SKM-1 treated with dmso at 0.1 percent for 144 hours (cell line): ENCODE data around the gene IRX3.

ENCODE experiments used
- DNase-seq: peaks from one replicate; lab custom pipeline; 2025; ENCODE audit not compliant: unreplicated experiment; lab: John Stamatoyannopoulos, UW

Gene IRX3

DNA sequence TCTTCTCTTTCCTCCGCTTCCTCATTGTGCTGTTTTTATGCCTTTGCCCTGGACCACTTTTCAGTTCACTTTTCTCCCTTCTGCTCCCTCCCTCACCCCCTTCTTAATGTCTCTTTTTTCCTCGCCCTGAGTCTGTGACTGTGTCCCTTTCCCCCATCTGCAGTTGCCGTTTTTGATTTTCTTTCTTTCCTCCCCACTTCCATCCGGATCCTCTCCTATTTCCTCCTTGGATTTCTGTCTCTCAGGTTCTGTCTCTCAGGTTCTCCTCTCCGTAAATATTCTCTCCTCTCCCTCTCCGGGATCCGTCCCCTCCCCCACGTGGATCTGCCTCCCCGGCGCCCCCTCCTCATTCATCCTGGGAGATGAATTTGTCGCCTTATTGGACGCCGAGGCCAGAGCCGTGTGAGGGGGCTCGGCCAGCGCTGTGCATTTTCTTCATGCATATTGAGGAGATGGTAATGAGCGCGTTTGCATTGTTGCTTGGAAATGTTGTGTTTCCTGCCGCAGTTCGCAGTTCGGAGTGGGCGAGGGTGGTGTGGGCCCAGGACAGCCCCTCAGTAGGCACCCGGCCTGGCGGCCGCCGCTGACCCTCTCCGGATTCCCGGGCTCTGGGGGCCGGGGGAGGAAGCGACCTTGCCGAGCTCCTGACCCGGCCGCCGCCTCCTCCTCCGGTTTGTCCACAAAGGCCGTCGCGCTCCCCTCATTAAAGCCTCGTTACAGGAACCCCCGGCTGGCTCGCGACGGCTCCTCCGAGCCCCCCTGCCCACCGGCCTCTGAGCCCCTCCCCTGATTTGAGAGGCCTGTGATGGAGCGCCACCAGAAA is 4.5 kb upstream of the IRX3 start:
- DNase-seq = no peak

DNA sequence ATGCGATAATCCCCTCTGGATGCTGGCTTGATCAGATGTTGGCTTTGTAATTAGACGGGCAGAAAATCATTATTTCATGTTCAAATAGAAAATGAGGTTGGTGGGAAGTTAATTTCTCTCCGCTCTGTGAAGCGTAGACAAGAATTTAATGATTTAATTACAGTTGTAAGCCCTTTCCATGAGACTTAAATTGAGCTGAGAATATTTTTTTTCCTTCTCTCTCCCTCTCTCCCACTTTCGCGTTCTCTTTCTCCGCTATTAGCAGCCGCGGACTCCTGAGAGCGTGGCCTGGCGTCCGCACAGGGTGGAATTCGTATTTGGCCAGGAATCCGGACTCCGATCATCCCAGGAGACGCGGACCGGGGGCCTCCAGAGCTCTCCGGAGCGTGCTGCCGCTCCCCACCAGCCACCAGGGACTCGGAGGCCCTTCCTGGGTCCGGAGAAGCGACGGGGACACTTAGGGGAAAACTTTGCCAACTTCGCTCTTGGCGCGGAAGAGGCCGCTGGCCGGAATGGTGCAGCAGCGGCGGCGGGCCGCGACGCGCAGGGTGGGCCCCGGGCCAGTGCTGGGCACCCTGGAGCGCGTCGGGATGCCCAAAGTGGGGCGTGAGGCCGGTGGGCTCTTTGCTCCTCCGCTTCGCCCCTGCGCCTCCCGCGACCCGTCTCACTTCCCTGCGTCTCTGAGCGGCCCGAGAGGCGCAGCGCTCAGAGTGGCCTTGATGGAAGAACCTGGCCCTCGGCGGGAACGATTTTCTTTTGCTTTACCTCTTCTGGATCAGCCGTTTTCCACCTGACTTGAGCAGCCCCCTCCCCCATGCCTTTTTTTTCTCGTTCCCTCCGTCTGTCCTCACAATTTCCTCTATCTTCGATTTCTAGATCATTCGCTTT is 3.6 kb upstream of the IRX3 start:
- DNase-seq = no peak

DNA sequence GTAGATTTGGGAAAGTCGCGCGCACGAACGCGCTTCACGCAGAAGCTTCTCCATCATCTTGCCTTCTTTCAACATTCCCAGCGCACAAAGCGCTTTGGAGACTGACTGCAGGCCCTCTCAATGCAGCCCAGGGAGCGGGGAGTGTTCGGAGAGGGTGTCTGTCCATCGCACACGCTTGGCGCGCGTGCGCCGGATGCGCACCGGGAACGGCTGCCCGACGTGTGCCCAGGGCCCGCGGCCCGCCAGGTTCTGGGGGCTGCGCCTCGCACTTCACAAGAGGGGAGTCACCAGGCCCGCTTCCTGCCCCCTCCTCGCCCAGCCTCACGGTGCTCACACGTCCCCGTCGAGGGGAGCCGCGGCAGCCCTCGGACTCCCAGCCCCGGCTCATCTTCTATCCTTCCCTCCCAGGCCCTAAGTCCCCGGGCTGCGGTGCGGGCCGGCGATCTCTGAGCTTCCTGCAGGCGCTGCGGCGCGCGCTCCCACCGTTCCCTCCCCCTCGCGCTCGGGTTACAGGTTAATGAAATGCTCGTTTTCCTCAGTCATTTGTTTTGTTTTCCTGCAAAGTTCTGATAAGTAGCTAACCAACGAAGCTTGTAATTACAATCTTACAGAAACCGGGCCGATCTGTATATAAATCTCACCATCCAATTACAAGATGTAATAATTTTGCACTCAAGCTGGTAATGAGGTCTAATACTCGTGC is 2.8 kb upstream of the IRX3 start:
- no peak for DNase-seq

DNA sequence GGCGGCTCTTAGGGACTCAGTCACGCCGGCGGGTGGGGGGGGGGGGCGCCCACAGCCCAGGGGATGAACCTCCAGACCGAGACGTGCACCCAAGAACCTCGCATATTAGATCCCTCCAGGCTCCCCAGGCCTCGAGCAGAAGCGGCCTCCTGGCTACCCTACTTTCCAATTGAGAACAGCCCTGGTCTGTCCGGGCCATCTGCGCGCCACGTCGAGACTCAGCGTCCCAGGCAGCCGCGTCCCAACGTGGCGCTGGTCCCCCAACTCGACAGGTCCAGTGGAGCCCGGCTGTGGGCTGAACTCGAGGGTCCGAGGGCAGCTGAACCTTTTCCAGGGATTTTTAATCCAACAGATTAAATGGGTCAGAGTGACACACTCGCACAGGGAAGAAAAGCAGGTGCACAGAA is 2.3 kb upstream of the IRX3 start:
- no peak for DNase-seq

DNA sequence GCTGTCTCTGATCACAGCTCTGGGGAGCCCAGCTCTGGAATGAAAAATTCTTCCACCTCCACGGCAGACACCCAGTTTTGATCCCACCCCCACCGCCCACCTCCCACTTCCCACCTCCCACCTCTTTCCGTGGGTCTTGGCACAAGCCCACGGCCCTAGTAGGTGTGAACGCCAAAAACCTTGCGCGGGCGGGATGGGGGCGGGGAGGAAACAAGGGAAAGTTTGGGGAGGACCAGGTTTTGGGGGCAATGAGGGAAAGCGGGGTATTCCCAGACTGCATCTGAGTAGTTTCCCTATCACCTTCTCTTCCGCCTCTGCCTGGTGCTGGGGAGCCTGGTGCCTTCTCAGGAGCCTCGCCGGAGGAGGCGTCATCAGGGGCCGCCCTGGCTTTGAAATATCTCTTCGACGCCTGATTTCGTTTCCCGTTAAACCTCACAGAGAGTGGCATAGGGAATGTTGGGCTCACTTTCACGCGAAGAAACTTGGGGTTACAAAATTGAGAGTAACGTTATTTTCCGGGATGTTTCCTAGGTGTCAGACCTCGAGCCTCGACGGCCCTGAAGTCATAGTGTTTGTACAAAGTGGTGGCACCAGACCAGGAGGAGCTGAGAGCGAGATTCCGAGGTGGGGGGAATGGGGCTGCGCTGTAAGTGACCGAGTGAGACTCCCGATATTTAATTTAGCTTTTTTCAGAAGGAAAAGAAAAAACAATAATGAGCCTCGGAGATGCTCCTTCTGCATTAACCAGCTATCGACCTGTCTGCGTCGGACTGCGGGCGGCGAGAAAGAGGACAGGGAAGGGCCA is 1.6 kb upstream of the IRX3 start:
- no peak for DNase-seq

DNA sequence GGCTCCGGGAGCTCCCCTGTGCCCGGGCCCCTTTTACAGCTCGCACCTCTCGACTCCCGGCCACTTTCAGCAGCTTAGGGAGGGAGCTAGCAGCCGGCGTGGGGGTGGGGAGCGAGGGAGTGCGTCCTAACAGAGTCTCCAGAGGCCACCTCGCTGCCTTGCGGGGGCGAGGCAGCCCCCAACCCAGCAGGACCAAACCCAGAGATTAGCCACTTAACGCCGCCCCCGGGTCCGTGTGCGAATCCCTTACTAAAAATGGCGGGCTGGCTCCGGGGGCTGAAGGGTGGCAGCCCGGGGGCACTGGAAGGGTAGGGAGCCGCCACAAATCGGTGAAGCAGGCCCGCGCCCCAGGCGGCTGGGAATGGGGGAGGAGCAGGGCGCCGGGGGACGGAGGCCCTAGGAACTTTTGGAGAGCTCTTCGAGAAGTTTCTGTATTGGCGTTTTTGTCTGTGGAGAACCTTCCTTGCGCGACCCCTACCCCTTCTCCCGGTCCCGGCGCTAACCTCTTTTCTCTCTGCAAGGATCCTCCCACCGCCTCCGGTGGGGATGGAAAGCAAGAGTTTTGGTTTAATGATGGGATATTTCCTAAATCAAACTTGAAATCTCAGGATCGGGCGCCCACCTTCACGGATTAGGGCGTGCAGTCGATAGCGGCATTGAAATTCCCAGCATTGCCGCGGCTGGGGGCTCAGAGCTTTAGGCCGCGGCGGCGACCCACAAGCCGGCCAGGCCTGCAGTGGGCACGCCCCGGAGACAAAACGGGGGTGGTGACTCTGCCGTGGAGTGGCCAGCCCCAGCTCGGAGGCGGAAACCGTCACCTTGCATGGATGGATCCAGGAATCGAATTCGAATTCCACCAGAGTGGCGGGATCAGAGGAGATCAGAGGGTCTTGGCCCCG is 793 bp upstream of the IRX3 start:
- no peak for DNase-seq

DNA sequence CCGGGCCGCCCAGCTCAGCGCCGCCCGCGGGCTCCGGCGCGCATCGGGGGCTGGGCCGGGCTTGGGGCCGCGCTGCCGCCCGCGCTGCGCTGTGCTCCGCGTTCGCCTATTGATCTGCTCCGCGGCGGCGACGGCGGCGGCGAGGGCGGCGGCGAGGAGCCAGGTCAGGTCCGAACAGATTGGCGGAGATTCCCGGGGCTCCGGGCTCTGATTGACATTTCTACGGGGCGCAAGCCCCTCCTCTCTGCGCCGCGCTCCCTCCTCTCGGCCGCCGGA is 559 bp downstream of the IRX3 start:
- DNase-seq = peak; percentile 44

DNA sequence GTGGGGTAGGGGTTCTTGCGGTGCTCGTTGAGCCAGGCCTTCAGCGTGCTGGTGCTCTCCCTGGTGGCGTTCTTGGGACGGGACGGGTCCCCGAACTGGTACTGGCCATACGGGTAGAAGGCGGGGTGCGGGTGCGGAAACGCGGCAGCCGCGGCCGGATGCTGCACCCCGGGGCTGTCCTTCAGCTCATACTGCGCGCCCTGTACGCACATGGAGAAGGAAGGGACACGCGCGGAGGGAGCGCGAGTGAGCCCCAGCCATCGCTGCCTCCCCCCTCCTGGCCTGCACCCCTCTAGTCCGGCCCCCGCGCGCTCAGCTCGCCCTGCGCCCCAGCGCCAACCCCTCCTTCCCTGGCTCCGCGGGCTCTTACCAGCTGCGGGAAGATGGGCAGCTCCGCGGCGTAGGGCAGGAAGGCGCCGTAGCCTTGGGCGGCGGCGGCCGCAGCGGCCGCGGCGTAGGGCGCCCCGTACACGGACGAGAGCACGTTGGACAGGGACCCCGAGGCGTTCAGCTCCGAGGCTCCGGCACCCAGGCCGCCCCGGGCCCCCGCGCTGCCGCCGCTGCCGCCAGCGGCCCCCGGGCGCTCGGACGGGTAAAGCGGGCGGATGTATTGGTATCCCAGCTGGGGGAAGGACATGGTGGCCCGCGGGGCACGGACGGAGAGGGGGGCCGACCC is 1.0 kb downstream of the IRX3 start:
- peak; percentile 55 for DNase-seq

DNA sequence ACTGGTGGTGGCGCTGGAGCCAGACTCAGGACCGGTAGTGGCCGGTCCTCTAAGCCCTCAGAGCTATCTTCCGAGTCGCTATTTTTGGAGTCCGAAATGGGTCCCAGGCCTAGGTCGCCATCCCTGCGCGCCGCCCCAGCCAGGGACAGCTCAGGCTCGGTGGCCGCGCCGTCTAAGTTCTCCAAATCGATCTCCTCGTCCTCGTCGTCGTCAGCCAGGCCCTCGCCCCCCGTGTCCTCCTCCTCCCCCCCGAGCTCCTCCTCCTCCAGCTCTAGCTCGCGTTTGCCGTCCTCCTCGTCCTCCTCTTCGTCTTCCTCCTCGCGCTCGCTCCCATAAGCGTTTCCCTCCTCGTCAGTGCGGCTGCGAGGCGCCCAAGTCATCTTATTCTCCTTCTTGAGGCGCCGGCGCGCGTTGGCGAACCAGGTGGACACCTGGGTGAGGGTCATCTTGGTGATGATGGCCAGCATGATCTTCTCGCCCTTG is 1.6 kb downstream of the IRX3 start:
- peak; percentile 24 for DNase-seq

DNA sequence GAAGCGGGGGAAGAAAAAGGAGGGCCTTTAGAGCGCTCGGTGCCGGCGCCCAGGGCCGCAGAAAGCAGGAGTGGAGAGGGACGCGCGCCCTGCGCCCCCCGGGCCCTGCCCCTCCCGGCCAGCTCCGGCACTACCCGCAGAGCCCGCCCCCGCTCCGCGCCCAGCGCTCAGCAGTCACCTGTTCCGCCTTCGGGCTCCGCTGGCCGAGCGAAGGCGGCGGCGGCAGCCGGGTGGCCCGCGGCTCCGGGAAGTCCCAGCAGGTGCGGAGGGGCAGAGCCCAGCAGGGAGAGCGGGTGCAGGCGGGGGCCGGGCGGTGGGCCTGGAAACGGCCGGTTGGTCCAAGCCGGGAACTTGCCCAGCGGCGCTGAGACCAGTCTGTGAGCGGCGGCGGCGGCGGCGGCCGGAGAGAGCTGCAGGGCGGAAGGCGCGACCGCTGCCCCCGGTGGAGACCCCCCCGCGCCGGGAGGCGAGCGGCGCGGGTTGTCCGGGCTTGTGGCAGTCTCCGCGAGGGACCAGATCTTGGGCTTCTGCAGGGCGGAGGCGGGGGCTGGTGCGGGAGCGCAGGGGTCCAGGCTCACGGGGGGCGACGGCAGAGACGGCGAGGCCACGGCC is 2.2 kb downstream of the IRX3 start:
- peak; percentile 19 for DNase-seq

DNA sequence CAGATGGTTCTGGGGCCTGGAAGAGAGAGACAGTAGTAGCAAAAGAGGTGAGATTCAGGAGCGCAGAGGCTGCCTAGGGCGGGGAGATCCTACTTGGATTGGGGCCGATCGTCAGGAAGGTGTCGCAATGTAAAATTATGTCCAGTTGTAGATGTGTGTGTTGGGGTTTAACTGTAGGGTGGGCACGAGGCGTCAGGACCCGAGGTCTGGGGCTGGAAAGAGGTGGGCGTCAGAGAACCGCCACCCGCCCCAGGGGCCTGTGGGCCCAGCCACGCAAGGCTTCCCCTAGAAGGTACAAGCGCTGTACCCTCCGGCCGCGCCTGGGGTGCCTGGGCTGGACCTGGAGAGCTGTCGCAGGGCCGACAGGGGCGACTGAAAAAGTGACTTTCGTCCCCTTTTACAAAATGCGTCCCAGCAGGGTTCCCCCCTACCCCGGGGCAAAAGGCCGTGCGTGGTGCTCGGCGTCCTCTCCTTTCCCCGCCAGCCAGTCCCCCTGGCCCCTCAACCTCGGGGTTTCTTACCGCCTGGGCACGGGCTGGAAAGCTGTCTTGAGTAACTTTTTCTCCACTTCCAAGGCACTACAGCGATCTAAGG is 2.8 kb downstream of the IRX3 start:
- DNase-seq = no peak

DNA sequence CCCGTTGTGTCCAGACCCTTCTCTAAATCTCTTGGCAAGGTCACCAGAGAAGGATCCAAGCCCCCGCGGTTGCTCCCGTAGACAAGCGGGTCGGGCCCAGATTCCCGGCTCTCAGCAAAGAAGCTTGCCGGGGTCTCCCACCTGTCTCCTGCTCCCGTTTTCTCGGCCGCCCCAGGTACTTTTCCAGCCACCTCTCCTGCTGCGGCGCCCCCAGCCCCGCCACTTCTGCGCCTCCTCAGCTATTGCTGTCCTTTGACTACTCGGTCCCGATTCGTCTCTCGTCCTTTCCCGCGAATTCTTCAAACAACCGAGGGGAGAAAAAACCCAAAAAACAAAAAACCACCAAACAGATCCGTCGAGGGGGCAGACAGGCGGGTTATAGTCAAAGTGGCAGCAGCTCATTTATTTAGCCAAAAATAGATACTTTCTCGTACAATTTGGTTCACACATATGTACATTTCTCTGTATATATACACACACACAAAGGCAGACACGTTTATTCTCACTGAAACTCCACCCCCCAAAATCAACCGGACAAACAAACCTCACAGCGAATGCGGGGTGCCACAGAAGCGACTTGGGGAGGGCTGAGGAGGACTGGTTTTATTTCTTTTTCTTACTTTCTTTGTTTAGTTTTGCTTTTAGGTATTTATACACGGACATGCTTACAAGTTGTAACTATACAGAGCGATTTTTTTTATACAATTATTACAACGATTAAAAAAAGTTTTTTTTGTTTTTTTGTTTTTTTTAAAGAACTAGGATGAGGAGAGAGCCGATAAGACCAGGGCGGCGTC is 3.5 kb downstream of the IRX3 start:
- DNase-seq = no peak

DNA sequence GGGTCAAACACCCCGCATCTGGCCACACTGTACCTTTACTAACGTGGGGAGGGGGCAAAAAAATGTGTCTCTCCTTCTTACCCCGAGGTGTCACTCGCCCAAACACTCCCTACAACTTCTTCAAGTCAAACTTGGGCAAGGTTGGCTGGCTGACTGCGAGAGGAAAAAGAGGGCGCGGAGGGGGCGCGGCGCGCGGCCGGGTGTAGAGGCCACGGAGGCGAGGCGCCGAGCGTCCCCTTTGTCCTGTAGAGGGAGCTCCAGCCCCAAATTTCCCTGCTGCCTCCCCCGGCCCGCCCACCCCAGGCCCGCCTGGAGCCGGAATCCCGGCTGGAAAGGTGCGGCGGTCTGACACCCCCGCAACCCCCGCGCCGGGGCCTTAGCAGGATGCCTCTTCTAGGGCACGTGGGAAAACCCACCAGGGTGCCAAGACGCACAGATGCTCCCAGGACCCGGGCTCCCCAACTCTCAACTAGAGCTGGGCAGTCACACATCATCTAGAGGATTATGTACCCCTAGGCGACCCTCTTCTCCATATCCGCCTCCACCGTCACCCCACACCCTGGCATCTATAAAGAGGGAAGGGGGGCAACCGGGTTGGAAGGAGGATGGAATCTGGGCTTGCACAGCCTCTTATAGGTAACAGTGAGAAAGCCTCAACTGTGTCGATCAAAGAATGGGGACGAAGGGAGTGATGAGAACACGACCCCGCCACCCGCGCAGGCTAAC is 4.2 kb downstream of the IRX3 start:
- no peak for DNase-seq

DNA sequence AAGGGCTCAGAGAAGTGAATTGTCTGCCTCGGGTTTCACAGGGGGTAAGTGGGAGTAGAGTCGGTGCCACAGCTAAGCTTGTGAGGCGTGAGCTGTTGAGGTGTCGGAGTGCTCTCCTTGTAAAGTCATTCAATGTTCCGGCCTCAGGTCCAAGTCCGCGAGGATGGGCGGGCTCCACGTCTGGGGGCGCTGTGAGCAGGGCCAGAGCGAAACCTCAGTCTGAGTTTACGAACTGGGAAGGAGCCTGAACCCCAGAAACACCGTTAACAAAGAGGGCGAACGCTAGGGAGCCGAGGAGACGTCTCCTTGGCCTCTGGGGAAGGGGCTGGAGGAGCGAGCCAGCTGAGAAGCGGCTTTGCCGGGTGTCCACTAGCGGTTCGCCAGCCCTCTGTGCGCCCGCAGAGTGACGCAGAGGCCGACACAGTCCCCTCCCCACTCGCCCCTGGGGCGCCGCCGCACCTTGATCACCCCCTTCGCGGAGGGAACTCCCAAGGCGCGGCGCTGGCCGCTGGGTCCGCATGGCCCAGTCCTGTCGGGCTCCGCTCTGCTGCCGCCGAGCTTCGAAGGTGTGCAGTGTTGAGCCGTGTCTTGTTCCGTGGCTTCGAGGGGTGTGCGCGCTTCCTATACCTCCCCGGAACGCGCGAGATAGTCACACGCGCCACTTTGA is 4.9 kb downstream of the IRX3 start:
- no peak for DNase-seq

DNA sequence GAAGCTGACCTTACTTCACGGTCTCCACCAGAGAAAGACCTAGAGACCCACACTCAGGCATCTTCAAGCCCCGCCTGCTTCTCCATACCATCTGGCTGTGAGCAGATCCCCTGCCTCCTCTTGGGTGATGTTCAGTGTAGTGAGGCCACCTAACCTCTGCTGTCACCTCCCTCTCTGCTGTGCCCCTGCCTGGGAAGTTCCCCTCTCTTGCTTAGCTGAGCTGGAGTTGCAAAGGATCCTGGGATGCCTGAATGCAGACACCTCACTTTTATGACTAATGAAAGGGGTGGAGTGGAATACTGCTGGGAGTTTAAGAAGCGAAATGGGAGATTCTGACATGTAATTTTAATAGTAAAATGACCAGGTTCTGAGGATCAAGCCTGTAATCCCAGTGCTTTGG is 5.8 kb downstream of the IRX3 start:
- no peak for DNase-seq

DNA sequence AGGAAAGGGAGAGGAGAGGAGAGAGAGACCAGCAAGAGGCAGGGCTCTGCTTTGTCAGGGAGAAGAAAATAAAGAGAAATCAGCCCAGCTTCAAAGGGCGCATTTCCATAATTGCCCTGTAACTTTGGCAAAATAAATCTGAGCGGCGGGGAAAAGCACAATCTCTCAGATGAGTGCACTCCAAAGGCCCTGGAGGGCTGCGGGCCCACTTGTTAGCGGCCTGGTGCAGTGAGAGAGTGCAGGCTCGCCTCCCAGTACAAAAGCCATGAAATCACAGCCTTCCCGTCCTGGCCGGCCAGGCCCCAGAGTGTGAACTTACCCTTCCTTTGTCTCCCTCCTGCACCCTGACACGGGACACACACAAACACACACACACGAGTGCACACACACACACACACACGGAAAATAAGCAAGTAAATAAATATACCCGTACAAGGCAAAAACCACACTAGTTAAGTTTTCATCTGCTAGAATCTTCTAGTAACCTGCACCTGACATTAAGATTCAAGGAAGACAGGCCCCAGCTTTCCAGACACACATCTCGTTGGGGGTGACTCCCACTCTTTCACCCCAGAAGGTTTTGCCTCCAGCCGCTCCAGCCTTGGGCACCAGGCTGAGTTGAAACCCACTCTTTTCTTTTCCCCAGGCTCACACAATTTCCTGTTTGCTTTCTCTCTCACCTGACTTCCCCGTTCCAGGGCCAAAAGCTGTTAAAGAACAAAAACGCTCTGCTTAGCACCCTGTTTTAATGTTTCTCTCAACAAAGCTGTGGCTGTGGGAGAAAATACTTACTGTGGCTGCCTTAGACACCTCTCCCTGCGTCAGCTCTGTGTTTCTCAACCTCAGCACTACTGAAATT is 8.5 kb downstream of the IRX3 start:
- no peak for DNase-seq
